Subcutaneous adipose tissue (tissue), 4 donors: ENCODE results near the gene JARID2. TPM values are rescaled to one million over a fixed set of nuclear protein-coding genes. Genes with fewer than 3 reads are reported as not detected.

ENCODE experiments used
- CTCF ChIP-seq: fragments of 450-650 bp; IDR thresholded peaks from one replicate; pipeline ENCODE4 v1.5.1; 2016; ENCODE audit warnings: low read depth, mild to moderate bottlenecking, control low read depth, antibody characterized with exemption, moderate library complexity
- total RNA-seq, 4 donors: library from RNA; depleted of rRNA; stranded (reverse); fragments of >200 nt; gene quantifications; one replicate each; pipeline ENCODE4 v1.1.0, GENCODE V29; 2016

The JARID2 gene
- total RNA-seq, 4 donors from 2014 or later = 9.8 to 17.2 (median 12.1) TPM

GRCh38 chr6:15458021-15458459 is 212.2 kb downstream of the JARID2 start:
- no peak for TF ChIP-seq CTCF

GRCh38 chr6:15460110-15460727 is 214.3 kb downstream of the JARID2 start:
- TF ChIP-seq CTCF = no peak

- TF ChIP-seq CTCF = no peak
These were observed 215.5 kb downstream of the JARID2 start for GRCh38 chr6:15461127-15461944.

- no peak for TF ChIP-seq CTCF
These were observed 216.4 kb downstream of the JARID2 start for GRCh38 chr6:15462256-15462655.

- no peak for TF ChIP-seq CTCF
These were observed 217.1 kb downstream of the JARID2 start for GRCh38 chr6:15462717-15463525.

- TF ChIP-seq CTCF = no peak
These were observed 218.4 kb downstream of the JARID2 start for GRCh38 chr6:15464211-15464725.
